Lung (tissue), 12 donors: Measurements from ENCODE around the gene KCNQ5. TPM values are rescaled to one million over a fixed set of nuclear protein-coding genes. Genes with fewer than 3 reads are reported as not detected.

Experiments used
- ATAC-seq: fragments of 200-7000 bp; cut with Tn5 transposase; one replicate; pipeline ENCODE4 v1.9.1; 2020; ENCODE audit warnings: moderate number of reproducible peaks; ENCODE audit not compliant: insufficient read depth, low FRiP score
- DNase-seq, 3 donors: peaks; one replicate each; pipeline ENCODE4 v3.0.0-alpha.2; 2013 to 2017
- H3K27ac ChIP-seq, 2 donors: one replicate each; pipeline ENCODE4 v1.5.1; 2013; ENCODE audit warnings: mild to moderate bottlenecking in 2 of 2, moderate library complexity in 2 of 2, control low read depth in 1 of 2, inconsistent platforms in 1 of 2, low read depth in 1 of 2, low read length in 1 of 2
- H3K27me3 ChIP-seq, 3 donors: one replicate each; pipeline ENCODE4 v1.5.1; 2013; ENCODE audit warnings: low read length in 2 of 3; ENCODE audit not compliant: control insufficient read depth in 3 of 3, insufficient read depth in 3 of 3
- H3K36me3 ChIP-seq, 4 donors: one replicate each; pipeline ENCODE4 v1.5.1; 2013; ENCODE audit warnings: low read length in 4 of 4, mild to moderate bottlenecking in 1 of 4, moderate library complexity in 1 of 4; ENCODE audit not compliant: control insufficient read depth in 4 of 4, insufficient read depth in 4 of 4
- H3K4me1 ChIP-seq, 5 donors: one replicate each; pipeline ENCODE4 v1.5.1; 2013; ENCODE audit warnings: low read length in 5 of 5, mild to moderate bottlenecking in 2 of 5, moderate library complexity in 1 of 5; ENCODE audit not compliant: control insufficient read depth in 5 of 5, insufficient read depth in 5 of 5
- H3K4me3 ChIP-seq: one replicate; pipeline ENCODE4 v1.5.1; 2013; ENCODE audit warnings: mild to moderate bottlenecking, control low read depth, moderate library complexity
- H3K9ac ChIP-seq, 2 donors: one replicate each; pipeline ENCODE4 v1.5.1; 2013; ENCODE audit warnings: low read length in 2 of 2, control low read depth in 1 of 2; ENCODE audit not compliant: insufficient read depth in 1 of 2
- H3K9me3 ChIP-seq, 4 donors: one replicate each; pipeline ENCODE4 v1.5.1; 2013; ENCODE audit warnings: low read length in 3 of 4, mild to moderate bottlenecking in 1 of 4, moderate library complexity in 1 of 4; ENCODE audit not compliant: control insufficient read depth in 4 of 4, insufficient read depth in 3 of 4
- WGBS, 2 donors: extraction: QIAGEN DNeasy Blood & Tissue Kit; methylation state at CpG; one replicate each; pipeline ENCODE4 v1.1.7; 2013; 5-methylcytosine and 5-hydroxymethylcytosine counted together
- polyA plus RNA-seq, 2 donors: library from polyadenylated mRNA; stranded (reverse); fragments of 200-250 nt; gene quantifications; one replicate each; pipeline ENCODE4 v1.2.1, GENCODE V29; 2013
- total RNA-seq, 2 donors: library from RNA; depleted of rRNA in 1 of 2; stranded (reverse); fragments of >200 nt in 1 of 2; gene quantifications; one replicate each; pipeline ENCODE4 v1.2.1, GENCODE V29; 2014 to 2021
- TF ChIP-seq, protein P1 (sequence below): IDR thresholded peaks from 2 replicates; pipeline ENCODE4 v1.5.1; 2012; ENCODE audit warnings: mild to moderate bottlenecking; ENCODE audit errors: control extremely low read depth, extremely low read depth
- donor health status: control.
- donor health status: control.
- donor health status: Bipolar disorder and iron deficiency.
- donor health status: healthy.
- donor health status: DM: yes; HTN: yes; CAD: no.

KCNQ5 gene
- total and polyA plus RNA-seq, 4 donors, result 0.12 to 5.7 (median 0.46) TPM

DNA sequence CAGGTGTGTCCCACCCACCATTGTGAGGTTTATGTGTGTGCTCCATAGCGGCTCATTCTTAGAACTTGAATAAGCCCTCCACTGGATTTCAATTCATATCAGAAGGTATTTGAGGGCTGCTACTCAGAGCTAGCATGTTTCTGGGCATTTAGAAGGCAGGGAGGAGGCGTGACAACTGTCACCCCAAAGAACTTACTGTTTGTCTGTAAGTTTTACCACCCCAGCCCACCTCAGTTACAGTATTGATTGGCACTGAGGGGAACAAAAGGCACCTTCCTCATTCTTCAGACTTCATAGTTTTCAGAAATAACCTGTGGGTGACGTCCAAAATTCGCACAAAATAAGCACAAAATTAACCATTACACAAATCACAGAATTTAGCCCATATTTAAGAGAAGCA, 521.7 kb downstream of the KCNQ5 start:
- DNase-seq (no peak), ATAC-seq (no peak)
- H3K9me3 ChIP-seq, result no peaks in the 10 kb centered on the region
- WGBS, 2 donors, result 88 to 94% methylated on average over 4 of the region's 4 CpGs
- H3K27me3 ChIP-seq, result no peaks in the 10 kb centered on the region
- no peak overlapping the region for H3K27ac ChIP-seq
- no peaks in the 10 kb centered on the region for H3K4me1 ChIP-seq
- TF ChIP-seq, protein P1, sequence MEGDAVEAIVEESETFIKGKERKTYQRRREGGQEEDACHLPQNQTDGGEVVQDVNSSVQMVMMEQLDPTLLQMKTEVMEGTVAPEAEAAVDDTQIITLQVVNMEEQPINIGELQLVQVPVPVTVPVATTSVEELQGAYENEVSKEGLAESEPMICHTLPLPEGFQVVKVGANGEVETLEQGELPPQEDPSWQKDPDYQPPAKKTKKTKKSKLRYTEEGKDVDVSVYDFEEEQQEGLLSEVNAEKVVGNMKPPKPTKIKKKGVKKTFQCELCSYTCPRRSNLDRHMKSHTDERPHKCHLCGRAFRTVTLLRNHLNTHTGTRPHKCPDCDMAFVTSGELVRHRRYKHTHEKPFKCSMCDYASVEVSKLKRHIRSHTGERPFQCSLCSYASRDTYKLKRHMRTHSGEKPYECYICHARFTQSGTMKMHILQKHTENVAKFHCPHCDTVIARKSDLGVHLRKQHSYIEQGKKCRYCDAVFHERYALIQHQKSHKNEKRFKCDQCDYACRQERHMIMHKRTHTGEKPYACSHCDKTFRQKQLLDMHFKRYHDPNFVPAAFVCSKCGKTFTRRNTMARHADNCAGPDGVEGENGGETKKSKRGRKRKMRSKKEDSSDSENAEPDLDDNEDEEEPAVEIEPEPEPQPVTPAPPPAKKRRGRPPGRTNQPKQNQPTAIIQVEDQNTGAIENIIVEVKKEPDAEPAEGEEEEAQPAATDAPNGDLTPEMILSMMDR, result no peak
- no peak overlapping the region for H3K4me3 ChIP-seq
- H3K9ac ChIP-seq, result no peak overlapping the region
- H3K36me3 ChIP-seq, result no peaks in the 10 kb centered on the region

DNA sequence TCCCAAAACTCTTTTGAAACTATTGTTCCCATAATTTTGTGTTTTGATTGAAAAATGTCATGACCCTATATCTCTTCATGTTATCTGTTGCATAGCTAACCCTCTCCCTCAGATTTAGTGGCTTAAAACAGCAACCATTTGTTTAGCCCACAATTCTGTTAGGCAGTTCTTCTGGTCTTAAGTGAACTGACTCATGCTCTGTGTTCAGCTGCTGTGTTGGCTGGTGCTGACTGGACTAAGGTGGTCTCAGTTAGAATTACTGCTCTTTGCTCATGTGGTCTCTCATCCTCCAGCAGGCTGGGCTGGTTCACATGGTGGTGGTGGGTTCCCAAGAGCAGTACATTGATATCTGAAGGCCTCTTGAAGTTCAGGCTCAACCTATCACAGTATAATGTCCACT, 522.7 kb downstream of the KCNQ5 start:
- no peak overlapping the region for H3K4me3 ChIP-seq
- H3K4me1 ChIP-seq, result no peaks in the 10 kb centered on the region
- ATAC-seq, result no peak
- no peak overlapping the region for H3K9ac ChIP-seq
- no peak overlapping the region for H3K27ac ChIP-seq
- DNase-seq, result no peak
- no peaks in the 10 kb centered on the region for H3K9me3 ChIP-seq
- H3K36me3 ChIP-seq, result no peaks in the 10 kb centered on the region
- no peaks in the 10 kb centered on the region for H3K27me3 ChIP-seq
- TF ChIP-seq, protein P1, result no peak

DNA sequence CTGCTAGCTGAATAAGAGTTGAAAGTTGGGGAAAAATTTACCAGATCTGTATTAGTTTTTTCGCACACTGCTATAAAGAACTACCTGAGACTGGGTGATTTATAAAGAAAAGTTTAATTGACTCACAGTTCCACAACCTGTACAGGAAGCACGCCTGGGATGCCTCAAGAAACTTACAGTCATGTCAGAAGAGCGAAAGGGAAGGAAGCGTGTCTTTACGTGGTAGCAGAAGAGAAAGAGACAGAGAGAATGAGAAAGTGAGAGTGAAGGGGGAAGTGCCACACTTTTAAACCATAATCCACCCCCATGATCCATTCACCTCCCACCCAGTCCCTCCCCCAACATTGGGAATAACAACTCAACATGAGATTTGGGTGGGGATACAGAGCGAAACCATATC, 523.8 kb downstream of the KCNQ5 start:
- Histone ChIP-seq H3K36me3 (no peaks in the 10 kb centered on the region), H3K4me3 (no peak overlapping the region), H3K4me1 (no peaks in the 10 kb centered on the region), H3K9me3 (no peaks in the 10 kb centered on the region), H3K27ac (no peak overlapping the region), H3K9ac (no peak overlapping the region), H3K27me3 (no peaks in the 10 kb centered on the region)
- no peak for ATAC-seq
- 79 to 87% methylated on average over 6 of the region's 6 CpGs for WGBS, 2 donors
- DNase-seq, result no peak
- TF ChIP-seq, protein P1, result no peak

DNA sequence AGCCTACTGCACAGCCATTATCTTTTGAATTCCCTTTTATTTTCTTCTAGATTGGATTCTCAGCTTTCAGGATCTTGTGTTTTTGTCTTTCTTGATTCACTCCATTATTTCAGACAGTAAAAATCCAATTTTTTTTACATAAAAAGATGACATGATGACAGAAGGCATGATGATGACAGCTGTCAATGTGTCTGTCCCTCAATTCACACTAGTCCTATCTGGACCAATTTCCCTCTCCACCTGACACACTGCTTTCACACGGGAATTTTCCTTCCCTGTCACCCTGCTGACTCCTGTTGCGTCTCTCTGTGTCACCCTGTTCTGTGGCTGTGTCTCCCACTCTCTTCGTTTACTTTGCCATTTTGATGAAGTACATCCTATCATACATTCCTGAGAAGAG, 529.9 kb downstream of the KCNQ5 start:
- ATAC-seq, result no peak
- Histone ChIP-seq H3K36me3 (no peaks in the 10 kb centered on the region), H3K27me3 (no peaks in the 10 kb centered on the region), H3K9me3 (no peaks in the 10 kb centered on the region), H3K27ac (no peak overlapping the region), H3K9ac (no peak overlapping the region), H3K4me1 (peaks cover 0 to 7% (median 0%) of the 10 kb centered on the region in 5 donors), H3K4me3 (no peak overlapping the region)
- no peak for DNase-seq
- 65 to 87% methylated on average over 3 of the region's 3 CpGs for WGBS, 2 donors
- TF ChIP-seq, protein P1, result no peak
